Subcutaneous adipose tissue (tissue), 4 donors: Measurements from ENCODE around the gene S100G. TPM values are rescaled to one million over a fixed set of nuclear protein-coding genes. Genes with fewer than 3 reads are reported as not detected.

ENCODE experiments used
- total RNA-seq, 4 donors: library from RNA; depleted of rRNA; stranded (reverse); fragments of >200 nt; gene quantifications; one replicate each; pipeline ENCODE4 v1.1.0, GENCODE V29; 2016
- TF ChIP-seq, protein P1 (sequence below): fragments of 450-650 bp; IDR thresholded peaks from one replicate; pipeline ENCODE4 v1.5.1; 2016; ENCODE audit warnings: low read depth, mild to moderate bottlenecking, control low read depth, antibody characterized with exemption, moderate library complexity

Gene S100G
- total RNA-seq, 4 donors from 2014 or later, result not detected

DNA sequence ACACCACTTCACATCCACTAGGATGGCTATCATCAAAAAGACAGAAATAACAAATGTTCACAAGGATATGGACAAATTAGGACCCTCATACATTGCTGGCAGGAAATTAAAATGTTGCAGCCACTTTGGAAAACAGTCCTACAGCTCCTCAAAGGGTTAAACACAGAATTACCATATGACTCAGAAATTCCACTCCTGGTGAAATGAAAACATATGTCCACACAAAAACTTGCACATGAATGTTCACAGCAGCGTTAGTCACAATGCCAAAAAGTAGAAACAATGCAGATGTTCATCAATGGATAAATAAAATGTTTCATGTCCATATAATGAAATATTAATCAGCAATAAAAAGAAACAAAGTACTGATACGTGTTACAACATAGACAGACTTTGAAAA is 15.1 kb downstream of the S100G start:
- TF ChIP-seq, protein P1, sequence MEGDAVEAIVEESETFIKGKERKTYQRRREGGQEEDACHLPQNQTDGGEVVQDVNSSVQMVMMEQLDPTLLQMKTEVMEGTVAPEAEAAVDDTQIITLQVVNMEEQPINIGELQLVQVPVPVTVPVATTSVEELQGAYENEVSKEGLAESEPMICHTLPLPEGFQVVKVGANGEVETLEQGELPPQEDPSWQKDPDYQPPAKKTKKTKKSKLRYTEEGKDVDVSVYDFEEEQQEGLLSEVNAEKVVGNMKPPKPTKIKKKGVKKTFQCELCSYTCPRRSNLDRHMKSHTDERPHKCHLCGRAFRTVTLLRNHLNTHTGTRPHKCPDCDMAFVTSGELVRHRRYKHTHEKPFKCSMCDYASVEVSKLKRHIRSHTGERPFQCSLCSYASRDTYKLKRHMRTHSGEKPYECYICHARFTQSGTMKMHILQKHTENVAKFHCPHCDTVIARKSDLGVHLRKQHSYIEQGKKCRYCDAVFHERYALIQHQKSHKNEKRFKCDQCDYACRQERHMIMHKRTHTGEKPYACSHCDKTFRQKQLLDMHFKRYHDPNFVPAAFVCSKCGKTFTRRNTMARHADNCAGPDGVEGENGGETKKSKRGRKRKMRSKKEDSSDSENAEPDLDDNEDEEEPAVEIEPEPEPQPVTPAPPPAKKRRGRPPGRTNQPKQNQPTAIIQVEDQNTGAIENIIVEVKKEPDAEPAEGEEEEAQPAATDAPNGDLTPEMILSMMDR, result no peak

DNA sequence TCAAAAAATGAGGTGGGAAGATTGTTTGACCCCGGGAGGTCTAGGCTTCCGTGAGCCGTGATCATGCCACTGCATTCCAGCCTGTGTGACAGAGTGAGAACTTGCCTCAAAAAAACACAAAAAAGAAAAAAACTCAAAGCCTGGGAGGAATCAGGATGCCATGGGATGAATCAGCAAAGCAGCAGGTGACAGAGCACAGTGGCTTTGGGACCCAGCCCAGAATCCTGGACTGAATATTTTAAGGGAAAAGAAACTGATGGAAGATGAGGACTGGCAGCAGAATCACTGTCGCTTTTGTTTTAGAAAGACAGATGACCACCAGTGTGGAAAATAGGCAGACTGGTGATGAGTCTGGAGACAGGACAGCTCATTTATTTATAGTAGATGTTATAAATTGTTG is 16.6 kb downstream of the S100G start:
- TF ChIP-seq, protein P1, result no peak

DNA sequence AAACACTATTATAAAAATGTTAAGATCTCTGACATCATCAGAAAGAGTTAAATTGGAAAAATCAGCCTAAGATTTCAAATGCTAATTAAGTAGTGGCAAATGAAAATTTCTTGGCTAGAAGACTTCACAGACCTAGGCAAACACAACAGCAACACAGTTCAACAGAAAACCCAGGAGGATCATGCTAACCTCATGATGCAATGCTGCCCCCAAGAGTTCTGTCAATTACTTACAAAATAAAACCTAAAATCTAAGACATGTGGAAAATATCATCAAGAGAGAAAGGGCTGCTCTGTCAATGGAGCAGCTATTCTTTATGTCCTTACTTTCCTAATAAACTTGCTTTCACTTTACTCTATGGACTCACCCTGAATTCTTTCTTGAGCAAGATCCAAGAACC is 21.0 kb downstream of the S100G start:
- TF ChIP-seq, protein P1, result no peak

DNA sequence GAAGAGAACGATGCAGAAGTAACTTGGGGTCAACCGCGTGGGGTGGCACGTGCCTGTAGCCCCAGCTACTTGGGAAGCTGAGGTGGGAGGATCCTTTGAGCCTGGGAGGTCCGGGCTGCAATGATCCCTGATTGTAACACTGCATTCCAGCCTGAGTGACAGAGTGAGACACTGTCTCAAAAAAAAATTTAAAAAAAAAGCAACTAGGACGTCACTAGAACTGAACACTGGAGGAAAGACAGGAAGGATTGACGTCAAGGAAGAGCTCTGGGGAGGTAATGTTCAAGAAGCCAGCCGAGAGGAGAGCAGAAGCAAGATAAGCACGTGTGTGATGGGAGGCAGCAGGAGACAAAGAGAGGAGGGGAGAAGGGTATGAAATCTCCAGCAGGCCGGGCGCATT is 28.7 kb downstream of the S100G start:
- TF ChIP-seq, protein P1, result no peak

DNA sequence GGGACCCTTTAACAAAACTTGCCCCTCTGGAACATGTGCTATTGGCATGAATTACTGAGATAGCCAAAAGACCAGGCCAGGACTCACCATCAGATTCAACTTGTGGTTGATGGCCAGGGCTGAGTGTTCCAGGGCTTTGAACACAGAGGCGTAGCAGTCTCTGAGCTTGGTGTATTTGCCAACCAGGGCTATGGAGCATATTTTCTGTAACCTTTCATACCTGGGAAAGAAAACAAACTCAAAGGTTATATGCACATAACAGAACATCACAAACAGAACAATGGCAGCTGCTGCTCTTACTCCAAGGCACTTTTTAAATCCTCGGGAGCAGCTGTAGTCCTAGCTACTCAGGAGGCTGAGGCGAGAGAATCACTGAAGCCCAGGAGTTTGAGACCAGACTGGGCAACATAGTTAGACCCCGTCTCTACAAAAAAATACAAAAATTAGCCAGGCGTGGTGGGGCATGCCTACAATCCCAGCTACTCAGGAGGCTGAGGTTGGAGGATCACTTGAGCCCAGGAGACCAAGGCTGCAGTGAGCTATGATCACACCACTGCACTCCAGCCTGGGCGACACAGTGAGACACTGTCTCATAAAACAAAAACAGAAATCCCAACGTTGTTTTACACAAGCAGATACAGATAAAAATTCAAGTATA is 33.2 kb downstream of the S100G start:
- TF ChIP-seq, protein P1, result no peak

DNA sequence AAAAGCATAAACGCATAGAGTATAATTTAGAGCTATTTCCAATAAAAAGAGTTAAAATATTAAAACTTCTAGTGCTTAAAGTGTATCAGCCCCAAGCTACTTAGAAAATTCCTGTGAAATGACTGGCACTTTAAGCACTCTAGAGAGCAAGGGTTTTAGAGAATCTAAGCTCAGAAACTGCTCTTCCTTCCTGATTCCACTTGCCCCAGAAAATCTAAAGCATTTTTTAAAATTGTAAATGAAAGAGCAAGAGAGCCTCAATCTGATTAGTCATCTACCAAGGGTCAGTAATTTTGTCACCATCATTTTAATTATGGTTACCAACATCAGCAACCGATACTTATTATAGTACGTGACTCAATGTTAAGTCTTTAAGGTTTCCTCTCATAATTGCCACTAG is 37.6 kb downstream of the S100G start:
- TF ChIP-seq, protein P1, result no peak

DNA sequence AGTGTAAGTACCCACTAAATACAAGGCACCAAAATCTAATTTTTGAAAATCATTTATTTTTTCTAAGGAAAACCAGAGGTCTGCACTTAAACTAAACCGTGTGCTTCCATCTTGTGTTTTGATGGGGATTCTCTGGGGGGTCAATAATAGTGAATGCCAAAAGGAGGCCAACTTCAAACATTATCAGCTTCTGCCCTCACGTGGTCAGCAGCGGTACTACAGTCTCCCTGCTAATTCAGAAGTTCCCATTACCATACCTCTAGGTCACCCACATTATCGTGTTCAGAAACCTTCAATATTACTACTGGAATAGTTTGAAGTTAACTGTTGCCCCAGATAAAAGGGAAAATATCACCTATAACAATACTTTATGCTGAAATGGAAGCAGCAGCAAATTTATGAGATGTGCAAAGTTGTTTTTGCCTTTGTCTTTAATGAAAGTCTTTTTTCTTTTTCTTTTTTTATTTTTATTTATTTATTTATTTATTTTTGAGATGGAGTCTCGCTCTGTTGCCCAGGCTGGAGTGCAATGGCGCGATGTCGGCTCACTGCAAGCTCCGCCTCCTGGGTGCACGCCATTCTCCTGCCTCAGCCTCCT is 45.2 kb downstream of the S100G start:
- TF ChIP-seq, protein P1, result no peak
